Stimulated activated CD4-positive, alpha-beta T cell treated with anti-CD3 and anti-CD28 coated beads, TNF-alpha, amount 100 ng/mL, for 4 hours (primary cell): ENCODE results near the gene CAND2.
"Not testable (repeated sequence)": the region's sequence is repeated elsewhere in the genome, so short reads cannot be mapped to it uniquely, and the experiment has no call there.

Experiments used
- DNase-seq, 3 experiments: peaks; one replicate each; pipeline ENCODE4 v3.0.0-alpha.2; 2020; ENCODE audit warnings: low read depth in 3 of 3

CAND2 gene

DNA sequence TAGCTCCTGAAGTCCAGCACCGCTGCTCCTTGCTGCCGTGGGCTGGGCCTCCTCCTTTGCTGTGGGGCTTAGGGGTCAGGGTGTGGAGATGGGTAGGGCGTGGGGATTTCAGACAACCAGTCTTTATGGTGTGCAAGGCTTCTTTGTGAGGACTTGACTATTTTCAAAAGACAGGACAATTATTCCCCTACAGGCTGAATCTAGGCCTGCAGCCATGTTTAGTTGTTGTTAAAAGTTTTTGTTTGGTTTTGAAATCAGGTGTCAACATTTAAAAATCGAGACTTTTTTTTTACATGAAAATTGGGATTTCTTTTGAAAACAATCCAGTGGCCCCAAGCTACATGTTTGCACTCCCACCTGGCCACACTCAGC, 34.3 kb downstream of the CAND2 start:
- DNase-seq: no peak

DNA sequence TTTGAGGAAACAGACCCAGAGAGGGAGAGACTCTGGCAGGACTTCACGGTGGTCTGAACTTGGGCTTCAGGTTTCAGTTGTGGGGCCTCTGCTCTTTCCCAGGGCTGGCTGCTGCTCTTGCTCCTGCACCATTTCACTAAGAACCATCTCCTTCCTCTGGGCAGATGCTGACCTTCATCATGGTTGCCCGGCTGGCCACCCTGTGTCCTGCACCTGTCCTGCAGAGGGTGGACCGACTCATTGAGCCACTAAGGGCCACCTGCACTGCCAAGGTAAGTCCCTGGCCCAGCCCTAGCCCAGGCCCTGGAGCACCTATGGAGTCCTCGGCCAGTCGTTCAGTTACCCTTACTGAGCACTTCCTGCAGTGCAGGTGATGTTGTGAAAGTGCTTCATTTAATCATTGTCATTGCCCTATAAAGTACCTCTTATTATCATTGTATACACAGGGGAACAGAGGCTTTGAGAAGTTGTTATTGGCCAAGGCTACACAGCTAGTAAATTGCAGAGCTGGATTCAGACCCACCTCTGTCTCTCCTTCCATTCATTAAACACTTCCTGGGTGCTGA, 34.9 kb downstream of the CAND2 start:
- no peak for DNase-seq

- DNase-seq: no peak
These were observed 36.1 kb downstream of the CAND2 start for GRCh38 chr3:12832350-12833221.

GRCh38 chr3:12833222-12834161, 37.0 kb downstream of the CAND2 start:
- DNase-seq: no peak

GRCh38 chr3:12835052-12835665, 38.7 kb downstream of the CAND2 start:
- no peak for DNase-seq

- DNase-seq: no peak
These were observed 41.0 kb downstream of the CAND2 start for GRCh38 chr3:12837295-12837986.

- DNase-seq: no peak
These were observed 41.9 kb downstream of the CAND2 start for GRCh38 chr3:12838179-12838965.

DNA sequence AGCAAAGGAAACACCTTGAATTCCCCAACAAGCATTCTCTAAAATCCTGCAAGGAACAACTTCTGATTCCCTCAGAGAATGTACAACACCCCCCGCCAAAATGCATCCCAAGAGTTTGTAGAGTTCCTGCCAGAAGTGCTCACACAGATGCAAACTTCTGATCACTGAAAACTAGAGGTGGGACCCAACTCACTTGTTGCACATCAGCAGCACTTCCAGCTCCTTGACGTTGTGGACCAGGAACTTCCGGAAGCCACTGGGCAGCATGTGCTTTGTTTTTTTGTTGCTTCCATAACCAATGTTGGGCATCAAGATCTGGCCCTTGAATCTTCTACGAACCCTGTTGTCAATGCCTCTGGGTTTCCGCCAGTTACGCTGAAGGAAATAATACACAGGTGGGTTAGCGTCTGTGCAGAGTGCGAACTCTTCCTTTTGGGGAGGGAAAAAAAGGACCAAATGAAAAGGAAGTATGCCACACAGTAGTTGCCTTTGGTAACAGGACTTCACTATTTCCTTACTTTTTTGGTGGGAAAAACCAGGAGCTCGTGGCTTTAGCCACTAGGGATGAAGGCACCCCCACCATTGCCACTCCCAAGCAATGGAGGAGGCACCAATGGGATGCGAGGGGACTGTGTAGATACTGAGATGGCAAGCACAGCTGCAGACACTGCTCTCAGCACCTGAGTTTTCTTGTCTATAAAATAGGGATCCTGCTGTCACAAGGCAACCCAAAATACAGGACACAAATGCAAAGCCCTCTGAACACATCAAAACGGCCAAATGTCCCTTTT, 42.9 kb downstream of the CAND2 start:
- no peak for DNase-seq

DNA sequence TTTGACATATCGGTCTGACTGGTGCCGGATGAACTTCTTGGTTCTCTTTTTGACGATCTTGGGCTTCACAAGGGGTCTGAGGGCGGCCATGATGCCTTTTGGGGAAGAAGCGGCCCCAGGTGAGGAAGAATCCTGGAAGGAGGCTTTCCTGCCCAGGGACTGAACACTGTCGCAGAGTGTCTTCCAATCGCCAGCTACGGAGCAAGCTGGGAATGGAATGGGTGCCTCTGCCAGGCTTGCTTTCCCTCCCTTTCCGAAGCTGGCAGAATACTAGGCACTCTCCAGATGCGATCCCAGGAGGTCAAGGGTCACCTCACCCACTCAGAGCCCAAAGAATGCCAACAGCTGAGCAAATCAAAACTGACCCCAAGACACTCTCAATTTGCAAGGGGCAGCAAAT, 43.7 kb downstream of the CAND2 start:
- DNase-seq: not testable (repeated sequence)

DNA sequence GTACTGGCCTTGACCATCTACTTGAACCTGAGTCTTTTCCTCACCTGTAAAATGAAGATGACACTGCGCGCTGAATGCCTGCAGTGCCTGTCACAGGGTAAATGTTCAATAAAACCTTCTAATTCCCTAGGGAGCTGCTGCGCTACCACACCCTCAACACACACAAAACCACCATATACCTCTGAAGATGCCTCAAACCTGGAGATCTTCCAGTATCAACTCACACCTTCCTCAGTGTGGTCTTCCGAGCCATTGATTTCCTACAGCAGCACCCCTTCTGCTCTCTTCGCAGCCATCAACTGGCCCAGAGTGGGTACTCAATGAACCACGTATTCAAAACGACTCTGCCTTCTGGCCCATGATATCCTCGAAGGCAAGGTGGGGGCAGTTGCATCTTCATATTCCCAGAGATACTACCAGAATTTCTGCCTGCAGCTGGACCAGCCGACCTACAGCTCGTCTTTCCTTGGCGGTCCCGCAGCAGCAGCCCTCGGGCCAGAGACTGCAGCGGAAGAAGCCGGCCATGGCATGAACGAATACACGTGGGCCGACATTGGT, 44.2 kb downstream of the CAND2 start:
- peak in 1 of 3 experiments; percentile 20 for DNase-seq

DNA sequence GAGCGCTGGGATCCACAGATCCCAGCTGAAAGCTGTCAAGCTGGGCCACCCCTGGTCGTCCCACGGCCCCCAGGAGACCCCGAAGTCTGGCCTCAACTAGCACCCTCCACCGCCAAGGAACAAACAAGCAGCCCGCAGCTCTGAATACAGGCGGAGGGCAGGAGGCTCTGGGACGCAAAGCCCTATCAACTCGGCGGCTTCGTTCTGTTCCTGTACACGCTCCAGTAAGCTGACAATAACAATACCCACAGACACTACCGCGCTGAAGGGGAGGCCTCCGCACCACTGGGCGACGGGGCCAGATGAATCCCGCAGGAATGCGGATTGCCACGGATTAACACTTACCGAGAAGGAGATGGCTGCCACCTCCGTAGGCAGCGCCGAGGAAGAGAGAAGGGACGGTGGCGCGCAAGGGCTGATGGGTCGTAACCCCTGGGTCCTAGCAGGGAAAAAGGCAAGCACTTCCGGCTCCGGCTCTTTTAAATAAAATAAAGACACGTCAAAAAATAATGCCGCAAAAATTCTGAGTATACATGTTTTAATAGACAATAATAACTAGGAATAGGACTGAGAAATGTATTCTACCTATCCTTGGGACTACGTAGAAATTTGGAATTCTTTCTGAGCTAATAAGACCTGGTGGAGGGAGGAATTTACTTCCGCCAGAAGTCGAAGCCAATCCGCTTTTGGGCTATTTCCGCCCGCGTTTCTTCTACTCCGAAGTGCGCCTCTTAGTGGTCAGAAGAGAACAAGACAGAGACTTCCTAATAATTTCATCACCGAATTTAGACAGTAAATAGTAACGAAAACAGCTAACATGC, 44.9 kb downstream of the CAND2 start, which contains the start of gene RPL32:
Gene RPL32 (minus strand): TSS at position 417 of the 821 bp plus-strand sequence. CDS start 1,328 bp downstream, outside the sequence.
- peak; percentile 63 to 76 (median 71) for DNase-seq

- DNase-seq: no peak
These were observed 45.5 kb downstream of the CAND2 start for GRCh38 chr3:12841970-12842328.

DNA sequence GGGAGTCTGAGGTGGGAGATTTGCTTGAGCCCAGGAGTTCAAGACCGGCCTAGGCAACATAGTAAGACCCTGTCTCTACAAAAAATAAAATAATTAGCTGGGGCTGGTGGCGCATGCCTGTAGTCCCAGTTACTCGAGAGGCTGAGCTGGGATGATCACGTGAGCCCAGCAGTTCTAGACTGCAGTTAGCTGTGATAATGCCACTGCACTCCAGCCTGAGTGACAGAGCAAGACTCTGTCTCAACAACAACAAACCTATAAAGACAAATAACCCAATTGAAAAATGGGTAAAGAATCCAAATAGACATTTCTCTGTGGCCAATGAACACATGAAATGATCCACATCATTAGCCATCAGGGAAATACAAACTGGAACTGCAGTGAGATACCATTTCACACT, 46.0 kb downstream of the CAND2 start:
- no peak for DNase-seq

DNA sequence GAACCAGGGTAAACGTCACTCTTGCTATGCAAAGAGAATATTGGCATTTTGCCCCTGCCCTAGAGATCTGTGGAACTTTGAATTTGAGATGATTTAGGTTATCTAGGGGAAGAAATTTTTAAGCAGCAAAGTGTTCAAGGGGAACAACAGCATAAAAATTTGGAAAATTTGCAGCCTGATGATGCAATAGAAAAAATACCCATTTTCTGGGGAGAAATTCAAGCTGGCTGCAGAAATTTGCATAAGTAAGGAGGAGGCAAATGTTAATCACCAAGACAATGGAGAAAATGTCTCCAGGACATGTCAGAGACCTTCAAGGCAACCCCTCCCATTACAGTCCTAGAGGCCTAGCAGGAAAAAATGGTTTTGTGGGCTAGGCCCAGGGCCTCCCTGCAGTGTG, 49.3 kb downstream of the CAND2 start:
- no peak for DNase-seq

- DNase-seq: no peak
These were observed 55.7 kb downstream of the CAND2 start for GRCh38 chr3:12852201-12852600.

DNA sequence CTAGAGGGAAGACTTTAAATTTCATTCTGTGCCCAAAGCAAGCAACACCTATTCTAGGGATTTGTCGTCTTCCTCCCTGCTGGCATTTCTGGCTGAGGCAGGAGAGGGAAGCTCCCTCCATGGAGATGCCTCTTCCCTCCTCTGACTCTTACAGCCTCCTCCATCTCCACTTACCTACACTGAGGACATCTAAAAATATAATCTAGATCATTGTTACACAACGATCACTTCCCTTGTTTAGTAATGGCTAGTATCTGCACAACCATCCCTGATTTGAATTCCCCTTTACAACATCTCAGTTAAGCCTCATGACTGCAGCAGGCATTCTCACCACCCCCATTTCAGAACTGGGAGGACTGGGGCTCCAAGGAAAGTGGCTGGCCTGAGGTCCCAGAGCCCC, 57.4 kb downstream of the CAND2 start:
- DNase-seq: not testable (repeated sequence)

- no peak for DNase-seq
These were observed 58.1 kb downstream of the CAND2 start for GRCh38 chr3:12854565-12854964.

DNA sequence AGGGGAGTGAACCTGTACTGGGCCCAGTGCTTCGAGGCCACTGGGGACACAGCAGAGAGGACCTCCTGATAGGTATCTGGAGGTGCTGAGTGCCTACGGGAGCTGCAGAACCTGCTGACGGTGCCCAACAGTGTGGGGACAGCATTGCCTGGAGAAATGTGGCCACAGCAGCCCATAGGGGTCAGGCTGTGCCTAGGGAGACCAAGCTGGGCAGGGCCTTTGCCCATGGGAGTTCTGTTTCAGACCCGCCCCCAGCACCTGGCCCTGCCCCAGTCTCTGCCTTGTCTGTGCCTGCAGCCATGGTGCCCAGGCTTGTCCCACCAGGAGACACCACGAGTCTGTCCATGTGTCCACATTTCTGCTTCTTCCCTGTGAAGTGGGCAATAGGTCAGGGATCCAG, 60.1 kb downstream of the CAND2 start:
- DNase-seq: no peak
